Astrocyte (in vitro differentiated cells and primary cell): ENCODE results near the gene PLP2.

Experiments
- EZH2 ChIP-seq: IDR thresholded peaks from 2 replicates; pipeline ENCODE4 v1.6.1; 2012; ENCODE audit warnings: mild to moderate bottlenecking, low read length, inconsistent platforms; ENCODE audit not compliant: insufficient read depth
- TF ChIP-seq, protein P1 (sequence below): IDR thresholded peaks from 2 replicates; pipeline ENCODE4 v1.5.1; 2011; ENCODE audit warnings: low read depth, mild to moderate bottlenecking, inconsistent platforms, low read length, moderate library complexity; ENCODE audit not compliant: insufficient read depth

DNA sequence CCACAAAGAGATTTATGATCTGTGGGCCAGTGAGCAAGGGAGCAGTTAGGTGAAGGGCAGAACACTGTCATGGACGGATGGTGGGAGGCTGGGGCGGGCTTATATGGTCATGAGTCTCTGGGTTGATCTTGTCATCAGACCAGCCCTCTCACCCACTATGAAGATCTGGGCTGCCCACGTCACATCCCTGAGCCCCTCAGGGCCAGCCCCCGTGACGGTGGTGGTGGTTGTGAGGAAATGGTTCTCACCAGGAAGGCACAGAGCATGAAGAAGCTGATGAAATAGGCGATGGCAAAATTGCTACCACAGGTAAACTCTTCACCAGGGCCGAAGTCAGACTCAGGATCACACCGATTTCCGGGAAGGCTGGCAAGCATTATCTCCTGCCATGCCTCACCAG lies 39.4 kb downstream of the PLP2 start:
- TF ChIP-seq, protein P1, sequence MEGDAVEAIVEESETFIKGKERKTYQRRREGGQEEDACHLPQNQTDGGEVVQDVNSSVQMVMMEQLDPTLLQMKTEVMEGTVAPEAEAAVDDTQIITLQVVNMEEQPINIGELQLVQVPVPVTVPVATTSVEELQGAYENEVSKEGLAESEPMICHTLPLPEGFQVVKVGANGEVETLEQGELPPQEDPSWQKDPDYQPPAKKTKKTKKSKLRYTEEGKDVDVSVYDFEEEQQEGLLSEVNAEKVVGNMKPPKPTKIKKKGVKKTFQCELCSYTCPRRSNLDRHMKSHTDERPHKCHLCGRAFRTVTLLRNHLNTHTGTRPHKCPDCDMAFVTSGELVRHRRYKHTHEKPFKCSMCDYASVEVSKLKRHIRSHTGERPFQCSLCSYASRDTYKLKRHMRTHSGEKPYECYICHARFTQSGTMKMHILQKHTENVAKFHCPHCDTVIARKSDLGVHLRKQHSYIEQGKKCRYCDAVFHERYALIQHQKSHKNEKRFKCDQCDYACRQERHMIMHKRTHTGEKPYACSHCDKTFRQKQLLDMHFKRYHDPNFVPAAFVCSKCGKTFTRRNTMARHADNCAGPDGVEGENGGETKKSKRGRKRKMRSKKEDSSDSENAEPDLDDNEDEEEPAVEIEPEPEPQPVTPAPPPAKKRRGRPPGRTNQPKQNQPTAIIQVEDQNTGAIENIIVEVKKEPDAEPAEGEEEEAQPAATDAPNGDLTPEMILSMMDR, result no peak
- TF ChIP-seq EZH2, result no peak
